Measurements from ENCODE around the gene PUS3. TPM values are rescaled to one million over a fixed set of nuclear protein-coding genes. Genes with fewer than 3 reads are reported as not detected.

PUS3 gene
- polyA plus RNA-seq, 1 donor from 2014 or later, result 15.5 TPM

DNA sequence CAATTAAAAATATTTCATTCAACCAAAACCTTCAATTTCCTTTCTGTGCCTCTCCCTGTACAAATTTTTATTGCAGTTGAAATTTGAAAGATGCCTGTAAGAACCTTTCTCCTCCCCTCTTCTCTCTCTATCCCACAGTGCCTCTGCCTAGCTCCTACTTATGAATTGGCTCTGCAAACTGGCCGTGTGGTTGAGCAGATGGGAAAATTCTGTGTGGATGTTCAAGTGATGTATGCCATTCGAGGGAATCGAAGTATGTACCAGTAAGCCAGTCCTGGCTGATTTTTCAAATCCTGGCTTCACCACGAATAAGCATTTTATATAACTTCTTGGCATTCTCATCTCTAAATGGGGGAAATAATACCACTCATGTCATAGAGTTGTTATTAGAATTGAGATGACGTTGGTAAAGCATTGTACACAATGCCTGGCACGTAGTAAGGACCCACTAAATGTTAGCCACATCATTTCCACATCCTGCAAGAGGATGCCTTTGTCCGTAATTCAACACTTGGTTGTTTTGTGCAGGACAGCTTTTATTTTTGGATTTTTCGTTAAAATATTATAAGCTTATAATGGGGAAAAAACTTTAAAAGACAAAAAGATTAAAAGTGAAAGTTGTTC, 7.3 kb upstream of the PUS3 start:
- no peak for TF ChIP-seq RAD21 (conservative IDR thresholded peaks at IDR 0.05)
- TF ChIP-seq, protein P1, sequence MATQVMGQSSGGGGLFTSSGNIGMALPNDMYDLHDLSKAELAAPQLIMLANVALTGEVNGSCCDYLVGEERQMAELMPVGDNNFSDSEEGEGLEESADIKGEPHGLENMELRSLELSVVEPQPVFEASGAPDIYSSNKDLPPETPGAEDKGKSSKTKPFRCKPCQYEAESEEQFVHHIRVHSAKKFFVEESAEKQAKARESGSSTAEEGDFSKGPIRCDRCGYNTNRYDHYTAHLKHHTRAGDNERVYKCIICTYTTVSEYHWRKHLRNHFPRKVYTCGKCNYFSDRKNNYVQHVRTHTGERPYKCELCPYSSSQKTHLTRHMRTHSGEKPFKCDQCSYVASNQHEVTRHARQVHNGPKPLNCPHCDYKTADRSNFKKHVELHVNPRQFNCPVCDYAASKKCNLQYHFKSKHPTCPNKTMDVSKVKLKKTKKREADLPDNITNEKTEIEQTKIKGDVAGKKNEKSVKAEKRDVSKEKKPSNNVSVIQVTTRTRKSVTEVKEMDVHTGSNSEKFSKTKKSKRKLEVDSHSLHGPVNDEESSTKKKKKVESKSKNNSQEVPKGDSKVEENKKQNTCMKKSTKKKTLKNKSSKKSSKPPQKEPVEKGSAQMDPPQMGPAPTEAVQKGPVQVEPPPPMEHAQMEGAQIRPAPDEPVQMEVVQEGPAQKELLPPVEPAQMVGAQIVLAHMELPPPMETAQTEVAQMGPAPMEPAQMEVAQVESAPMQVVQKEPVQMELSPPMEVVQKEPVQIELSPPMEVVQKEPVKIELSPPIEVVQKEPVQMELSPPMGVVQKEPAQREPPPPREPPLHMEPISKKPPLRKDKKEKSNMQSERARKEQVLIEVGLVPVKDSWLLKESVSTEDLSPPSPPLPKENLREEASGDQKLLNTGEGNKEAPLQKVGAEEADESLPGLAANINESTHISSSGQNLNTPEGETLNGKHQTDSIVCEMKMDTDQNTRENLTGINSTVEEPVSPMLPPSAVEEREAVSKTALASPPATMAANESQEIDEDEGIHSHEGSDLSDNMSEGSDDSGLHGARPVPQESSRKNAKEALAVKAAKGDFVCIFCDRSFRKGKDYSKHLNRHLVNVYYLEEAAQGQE (IDR thresholded peaks at IDR 0.05; ENCODE audit: borderline replicate concordance), result no peak
- H3K27ac ChIP-seq (ENCODE audit: low read length), result no peak overlapping the region
- no peak overlapping the region for H3K4me2 ChIP-seq (ENCODE audit: low read length)
- no peak overlapping the region for H2AFZ ChIP-seq (ENCODE audit: low read depth, low read length)
- H3K9ac ChIP-seq (ENCODE audit: low read length), result no peak overlapping the region
- no peaks in the 10 kb centered on the region for H3K9me3 ChIP-seq (ENCODE audit: low read length)
- H3K79me2 ChIP-seq (replicated peaks; ENCODE audit: insufficient read depth, low read length), result no peaks in the 10 kb centered on the region
- peaks cover 3% of the 10 kb centered on the region for H3K36me3 ChIP-seq (ENCODE audit: insufficient read depth, low read length)
- no peaks in the 10 kb centered on the region for H3K9me2 ChIP-seq (ENCODE audit: insufficient read depth, low read length)
- no peaks in the 10 kb centered on the region for H3F3A ChIP-seq (ENCODE audit: insufficient read depth, low read length, poor library complexity, severe bottlenecking)
- no peaks in the 10 kb centered on the region for H3K27me3 ChIP-seq (ENCODE audit: insufficient read depth, low read depth, low read length)
- no peaks in the 10 kb centered on the region for H4K20me1 ChIP-seq (ENCODE audit: insufficient read depth)
- H3K4me3 ChIP-seq (ENCODE audit: low read length), result no peak overlapping the region

DNA sequence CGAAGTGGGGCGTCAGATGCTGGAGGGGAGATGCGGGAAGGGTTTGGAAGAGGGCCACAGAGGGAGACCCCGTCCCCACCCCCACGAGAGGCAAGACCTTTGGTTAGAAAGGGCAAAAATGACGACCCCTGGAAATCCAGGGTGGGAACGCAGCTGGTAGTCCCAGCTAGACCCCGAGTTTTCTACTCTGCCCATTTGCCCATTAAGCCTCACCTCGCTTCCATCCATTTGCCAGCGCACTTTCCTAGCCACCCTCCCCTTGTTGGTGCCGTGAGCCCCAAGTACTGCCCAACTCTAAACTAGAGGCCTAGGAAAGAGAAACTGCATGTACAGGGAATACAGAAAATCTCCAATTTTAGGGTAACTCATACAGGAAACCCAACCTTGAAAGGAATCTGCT, 1.7 kb upstream of the PUS3 start:
- TF ChIP-seq RAD21 (conservative IDR thresholded peaks at IDR 0.05), result no peak
- TF ChIP-seq, protein P2, sequence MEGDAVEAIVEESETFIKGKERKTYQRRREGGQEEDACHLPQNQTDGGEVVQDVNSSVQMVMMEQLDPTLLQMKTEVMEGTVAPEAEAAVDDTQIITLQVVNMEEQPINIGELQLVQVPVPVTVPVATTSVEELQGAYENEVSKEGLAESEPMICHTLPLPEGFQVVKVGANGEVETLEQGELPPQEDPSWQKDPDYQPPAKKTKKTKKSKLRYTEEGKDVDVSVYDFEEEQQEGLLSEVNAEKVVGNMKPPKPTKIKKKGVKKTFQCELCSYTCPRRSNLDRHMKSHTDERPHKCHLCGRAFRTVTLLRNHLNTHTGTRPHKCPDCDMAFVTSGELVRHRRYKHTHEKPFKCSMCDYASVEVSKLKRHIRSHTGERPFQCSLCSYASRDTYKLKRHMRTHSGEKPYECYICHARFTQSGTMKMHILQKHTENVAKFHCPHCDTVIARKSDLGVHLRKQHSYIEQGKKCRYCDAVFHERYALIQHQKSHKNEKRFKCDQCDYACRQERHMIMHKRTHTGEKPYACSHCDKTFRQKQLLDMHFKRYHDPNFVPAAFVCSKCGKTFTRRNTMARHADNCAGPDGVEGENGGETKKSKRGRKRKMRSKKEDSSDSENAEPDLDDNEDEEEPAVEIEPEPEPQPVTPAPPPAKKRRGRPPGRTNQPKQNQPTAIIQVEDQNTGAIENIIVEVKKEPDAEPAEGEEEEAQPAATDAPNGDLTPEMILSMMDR (IDR thresholded peaks at IDR 0.05; ENCODE audit: poor library complexity, severe bottlenecking), result no peak
- no peak for TF ChIP-seq SMC3 (conservative IDR thresholded peaks at IDR 0.05; ENCODE audit: poor library complexity)
- TF ChIP-seq, protein P1 (IDR thresholded peaks at IDR 0.05; ENCODE audit: borderline replicate concordance), result no peak
- TF ChIP-seq EP300 (conservative IDR thresholded peaks at IDR 0.05; ENCODE audit: poor library complexity, severe bottlenecking), result no peak
- TF ChIP-seq POLR2AphosphoS5 (IDR thresholded peaks at IDR 0.05), result no peak
- no peak for TF ChIP-seq TAF1 (IDR thresholded peaks at IDR 0.05; ENCODE audit: low read depth)
- no peak for TF ChIP-seq EZH2 (IDR thresholded peaks at IDR 0.05; ENCODE audit: borderline replicate concordance, insufficient read depth, low read length, poor library complexity, severe bottlenecking)
- no peak for TF ChIP-seq MXI1 (conservative IDR thresholded peaks at IDR 0.05; ENCODE audit: poor library complexity, severe bottlenecking)
- Histone ChIP-seq H3K27me3 (ENCODE audit: insufficient read depth, low read depth, low read length) (no peaks in the 10 kb centered on the region), H3K9me3 (ENCODE audit: low read length) (no peaks in the 10 kb centered on the region), H3K27ac (ENCODE audit: low read length) (peak overlapping the region; percentile 56), H2AFZ (ENCODE audit: low read depth, low read length) (peak overlapping the region; percentile 51), H3K36me3 (ENCODE audit: insufficient read depth, low read length) (no peaks in the 10 kb centered on the region), H3K9me2 (ENCODE audit: insufficient read depth, low read length) (no peaks in the 10 kb centered on the region), H3F3A (ENCODE audit: insufficient read depth, low read length, poor library complexity, severe bottlenecking) (no peaks in the 10 kb centered on the region), H3K79me2 (replicated peaks; ENCODE audit: insufficient read depth, low read length) (peaks cover 7% of the 10 kb centered on the region), H4K20me1 (ENCODE audit: insufficient read depth) (no peaks in the 10 kb centered on the region), H3K4me2 (ENCODE audit: low read length) (peak overlapping the region; percentile 39), H3K4me3 (ENCODE audit: low read length) (peak overlapping the region; percentile 76), H3K9ac (ENCODE audit: low read length) (peak overlapping the region; percentile 73)

All from neural cell (in vitro differentiated cells).